HepG2 (cell line): ENCODE data around the gene CDT1. TPM values are rescaled to one million over a fixed set of nuclear protein-coding genes. Genes with fewer than 3 reads are reported as not detected.

Experiments used
- ATAD3A ChIP-seq: sonication (generic); formaldehyde crosslinking; IDR thresholded peaks from 2 replicates; pipeline ENCODE4 v1.4.0; 2020; ENCODE audit warnings: missing genetic modification reagents
- ETV5 ChIP-seq: IDR thresholded peaks from 2 replicates; pipeline ENCODE4 v1.6.1; 2018; ENCODE audit warnings: missing biosample characterization, missing genetic modification reagents, inconsistent platforms, borderline replicate concordance
- FOXP1 ChIP-seq, 2 experiments: fragments of 450-650 bp in 1 of 2; IDR thresholded peaks; 2 replicates each; pipeline ENCODE4 v1.6.1; 2017 to 2018; ENCODE audit warnings: antibody characterized with exemption in 1 of 2
- HDAC1 ChIP-seq: sonication (generic); formaldehyde crosslinking; IDR thresholded peaks from 2 replicates; pipeline ENCODE4 v1.5.1; 2020; ENCODE audit warnings: mild to moderate bottlenecking, missing genetic modification reagents
- HIVEP1 ChIP-seq: sonication (generic); formaldehyde crosslinking; IDR thresholded peaks from 2 replicates; pipeline ENCODE4 v1.4.0; 2020; ENCODE audit warnings: mild to moderate bottlenecking, missing genetic modification reagents
- HNRNPLL ChIP-seq: fragments of 200-400 bp; formaldehyde crosslinking; IDR thresholded peaks from 2 replicates; pipeline ENCODE4 v1.6.1; 2017; ENCODE audit warnings: mild to moderate bottlenecking, low read depth, low read length; ENCODE audit not compliant: poor library complexity, severe bottlenecking
- KLF12 ChIP-seq: sonication (generic); formaldehyde crosslinking; IDR thresholded peaks from 2 replicates; pipeline ENCODE4 v1.4.0; 2020; ENCODE audit warnings: missing genetic modification reagents, borderline replicate concordance
- MAX ChIP-seq: IDR thresholded peaks from 2 replicates; pipeline ENCODE4 v1.6.1; 2012; ENCODE audit warnings: inconsistent platforms
- MED1 ChIP-seq: sonication (generic); formaldehyde crosslinking; IDR thresholded peaks from 2 replicates; pipeline ENCODE4 v1.4.0; 2020; ENCODE audit warnings: missing genetic modification reagents
- MEF2D ChIP-seq: sonication (generic); formaldehyde crosslinking; IDR thresholded peaks from 2 replicates; pipeline ENCODE4 v1.5.1; 2020; ENCODE audit warnings: mild to moderate bottlenecking, missing genetic modification reagents
- RBM39 ChIP-seq: fragments of 200-400 bp; formaldehyde crosslinking; IDR thresholded peaks from one replicate; pipeline ENCODE4 v1.6.1; 2018; ENCODE audit warnings: antibody characterized with exemption, mild to moderate bottlenecking, low read depth, low read length; ENCODE audit not compliant: poor library complexity, severe bottlenecking
- RXRA ChIP-seq: sonication (generic); formaldehyde crosslinking; IDR thresholded peaks from 2 replicates; pipeline ENCODE4 v1.5.1; 2020; ENCODE audit warnings: missing genetic modification reagents
- SNAI1 ChIP-seq: sonication (generic); formaldehyde crosslinking; IDR thresholded peaks from 2 replicates; pipeline ENCODE4 v1.5.0; 2020; ENCODE audit warnings: mild to moderate bottlenecking, missing genetic modification reagents, borderline replicate concordance
- SP4 ChIP-seq: sonication (generic); formaldehyde crosslinking; IDR thresholded peaks from 2 replicates; pipeline ENCODE4 v1.8.1; 2023; ENCODE audit warnings: mild to moderate bottlenecking, missing genetic modification reagents
- ZBTB42 ChIP-seq: sonication (generic); formaldehyde crosslinking; IDR thresholded peaks from 2 replicates; pipeline ENCODE4 v1.5.0; 2020; ENCODE audit warnings: mild to moderate bottlenecking, missing genetic modification reagents
- ZIK1 ChIP-seq: sonication (generic); formaldehyde crosslinking; IDR thresholded peaks from 2 replicates; pipeline ENCODE4 v1.5.0; 2020; ENCODE audit warnings: mild to moderate bottlenecking, low read depth, missing genetic modification reagents, borderline replicate concordance
- ZNF292 ChIP-seq: sonication (generic); formaldehyde crosslinking; IDR thresholded peaks from 2 replicates; pipeline ENCODE4 v1.8.1; 2022; ENCODE audit warnings: mild to moderate bottlenecking, low read depth, missing genetic modification reagents, borderline replicate concordance
- ZNF296 ChIP-seq: sonication (generic); formaldehyde crosslinking; conservative IDR thresholded peaks from 2 replicates; pipeline ENCODE4 v1.5.0; 2020; ENCODE audit warnings: mild to moderate bottlenecking, missing genetic modification reagents
- ZNF337 ChIP-seq: sonication (generic); formaldehyde crosslinking; IDR thresholded peaks from 2 replicates; pipeline ENCODE4 v1.5.1; 2020; ENCODE audit warnings: missing genetic modification reagents, low read depth, mild to moderate bottlenecking, borderline replicate concordance
- ZNF510 ChIP-seq: sonication (generic); formaldehyde crosslinking; IDR thresholded peaks from 2 replicates; pipeline ENCODE4 v1.4.0; 2020; ENCODE audit warnings: low read depth, mild to moderate bottlenecking, missing genetic modification reagents
- ZNF557 ChIP-seq: sonication (generic); formaldehyde crosslinking; IDR thresholded peaks from 2 replicates; pipeline ENCODE4 v1.4.0; 2020; ENCODE audit warnings: missing genetic modification reagents
- ZNF564 ChIP-seq: sonication (generic); formaldehyde crosslinking; IDR thresholded peaks from 2 replicates; pipeline ENCODE4 v1.8.1; 2023; ENCODE audit warnings: mild to moderate bottlenecking, missing genetic modification reagents
- ZNF710 ChIP-seq: sonication (generic); formaldehyde crosslinking; IDR thresholded peaks from 2 replicates; pipeline ENCODE4 v1.5.0; 2020; ENCODE audit warnings: mild to moderate bottlenecking, missing genetic modification reagents, borderline replicate concordance
- ZNF781 ChIP-seq: sonication (generic); formaldehyde crosslinking; IDR thresholded peaks from 2 replicates; pipeline ENCODE4 v1.5.1; 2020; ENCODE audit warnings: borderline replicate concordance, mild to moderate bottlenecking, missing genetic modification reagents; ENCODE audit errors: not compliant biosample characterization
- polyA plus RNA-seq, 8 experiments: library from polyadenylated mRNA; depleted of rRNA in 3 of 8; stranded (reverse) in 7 of 8; unstranded in 1 of 8; fragments of >200 nt; fragmentation: Illumina TruSeq in 4 of 8; extraction: Trizol in 4 of 8; gene quantifications; 2 replicates each; pipeline versions ENCODE4 v1.2.1 to v1.2.3, GENCODE V29; 2011 to 2016; ENCODE audit warnings: low read depth in 4 of 8, missing spikeins in 1 of 8, mixed read lengths in 1 of 8; ENCODE audit not compliant: insufficient read depth in 1 of 8
- total RNA-seq, 5 experiments: library from RNA; depleted of rRNA; stranded (reverse); fragments of >200 nt; fragmentation: Illumina TruSeq; extraction: Trizol; gene quantifications; 2 replicates each; pipeline ENCODE4 v1.2.3, GENCODE V29; 2016; ENCODE audit warnings: low read depth in 1 of 5
- TF ChIP-seq, protein P1 (sequence below): sonication (generic); formaldehyde crosslinking; IDR thresholded peaks from 2 replicates; pipeline ENCODE4 v1.5.1; 2020; ENCODE audit warnings: mild to moderate bottlenecking, moderate library complexity, missing genetic modification reagents

CDT1 gene
- total and polyA plus RNA-seq, 2 of the 13 experiments (the other 11 are each of a cell fraction or from before 2014, with no cell fraction given) = 23.1 to 23.8 TPM

- TF ChIP-seq ZNF710 (CRISPR knock-in tag) = peak; percentile 12; the same call in 1 of the 2 replicates
- 0 out of 2 replicates have a peak, but pooled peaks have one; percentile 50 for TF ChIP-seq ZBTB42 (CRISPR knock-in tag)
- 0 out of 2 replicates have a peak, but pooled peaks have one; percentile 24 for TF ChIP-seq ZNF296 (CRISPR knock-in tag)
- peak; percentile 60 for TF ChIP-seq HDAC1
- peak; percentile 46; the same call in 1 of the 2 replicates for TF ChIP-seq MEF2D (CRISPR knock-in tag)
- peak; percentile 28; the same call in 1 of the 2 replicates for TF ChIP-seq MED1 (CRISPR knock-in tag)
- TF ChIP-seq ZNF564 = 0 out of 2 replicates have a peak, but pooled peaks have one; percentile 46
- TF ChIP-seq, protein P1, sequence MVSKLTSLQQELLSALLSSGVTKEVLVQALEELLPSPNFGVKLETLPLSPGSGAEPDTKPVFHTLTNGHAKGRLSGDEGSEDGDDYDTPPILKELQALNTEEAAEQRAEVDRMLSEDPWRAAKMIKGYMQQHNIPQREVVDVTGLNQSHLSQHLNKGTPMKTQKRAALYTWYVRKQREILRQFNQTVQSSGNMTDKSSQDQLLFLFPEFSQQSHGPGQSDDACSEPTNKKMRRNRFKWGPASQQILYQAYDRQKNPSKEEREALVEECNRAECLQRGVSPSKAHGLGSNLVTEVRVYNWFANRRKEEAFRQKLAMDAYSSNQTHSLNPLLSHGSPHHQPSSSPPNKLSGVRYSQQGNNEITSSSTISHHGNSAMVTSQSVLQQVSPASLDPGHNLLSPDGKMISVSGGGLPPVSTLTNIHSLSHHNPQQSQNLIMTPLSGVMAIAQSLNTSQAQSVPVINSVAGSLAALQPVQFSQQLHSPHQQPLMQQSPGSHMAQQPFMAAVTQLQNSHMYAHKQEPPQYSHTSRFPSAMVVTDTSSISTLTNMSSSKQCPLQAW = peak; percentile 71; the same call in 1 of the 2 replicates
- TF ChIP-seq RXRA = 0 out of 2 replicates have a peak, but pooled peaks have one; percentile 7
- no peak for TF ChIP-seq RBM39
- TF ChIP-seq ZNF781 (CRISPR knock-in tag) = peak; percentile 16
- 0 out of 2 replicates have a peak, but pooled peaks have one; percentile 30 for TF ChIP-seq ZNF557
- 0 out of 2 replicates have a peak, but pooled peaks have one; percentile 34 for TF ChIP-seq ZNF337 (CRISPR knock-in tag)
- no peak for TF ChIP-seq FOXP1 (IDR thresholded peaks at IDR 0.05)
- peak; percentile 44; the same call in 1 of the 2 replicates for TF ChIP-seq FOXP1 (CRISPR knock-in tag; IDR thresholded peaks at IDR 0.05)
- peak; percentile 2; the same call in 1 of the 2 replicates for TF ChIP-seq MAX
- 0 out of 2 replicates have a peak, but pooled peaks have one; percentile 11 for TF ChIP-seq ZIK1 (CRISPR knock-in tag)
- peak; percentile 12 for TF ChIP-seq HNRNPLL
- peak; percentile 39; the same call in 1 of the 2 replicates for TF ChIP-seq ZNF292
- no peak for TF ChIP-seq ATAD3A (CRISPR knock-in tag)
- TF ChIP-seq ETV5 (CRISPR knock-in tag) = peak; percentile 30; the same call in 1 of the 2 replicates
- peak; percentile 37; the same call in 1 of the 2 replicates for TF ChIP-seq SNAI1
- no peak for TF ChIP-seq ZNF510 (CRISPR knock-in tag)
- TF ChIP-seq SP4 (CRISPR knock-in tag) = 0 out of 2 replicates have a peak, but pooled peaks have one; percentile 34
- peak; percentile 32; the same call in 1 of the 2 replicates for TF ChIP-seq KLF12 (CRISPR knock-in tag)
- peak; percentile 25 for TF ChIP-seq HIVEP1 (CRISPR knock-in tag)
Observed at GRCh38 chr16:88783391-88784073, 20.1 kb upstream of the CDT1 start (continued).
